Smooth muscle cell (in vitro differentiated cells): ENCODE results near the gene SBF2. TPM values are rescaled to one million over a fixed set of nuclear protein-coding genes. Genes with fewer than 3 reads are reported as not detected.
"Not testable (repeated sequence)": the region's sequence is repeated elsewhere in the genome, so short reads cannot be mapped to it uniquely, and the experiment has no call there.

Experiments used
- DNase-seq: peaks from one replicate; lab custom pipeline; 2025; ENCODE audit not compliant: unreplicated experiment; lab: John Stamatoyannopoulos, UW
- H2AFZ ChIP-seq: fragments of 200-600 bp; sonication (generic); 2 replicates; pipeline ENCODE4 v1.6.0; 2016; ENCODE audit warnings: antibody characterized with exemption, low read depth, mild to moderate bottlenecking
- H3F3A ChIP-seq: fragments of 200-600 bp; sonication (generic); 2 replicates; pipeline ENCODE4 v1.6.0; 2017; ENCODE audit warnings: antibody characterized with exemption, low read depth
- H3K27ac ChIP-seq: fragments of 200-600 bp; sonication (generic); 2 replicates; pipeline ENCODE4 v1.5.1; 2016; ENCODE audit warnings: low read depth, mild to moderate bottlenecking
- H3K27me3 ChIP-seq: fragments of 200-600 bp; sonication (generic); 2 replicates; pipeline ENCODE4 v1.6.1; 2016; ENCODE audit warnings: low read depth, mild to moderate bottlenecking
- H3K36me3 ChIP-seq: fragments of 200-600 bp; sonication (generic); 2 replicates; pipeline ENCODE4 v1.5.1; 2016; ENCODE audit warnings: low read depth
- H3K4me1 ChIP-seq: fragments of 200-600 bp; sonication (generic); 2 replicates; pipeline ENCODE4 v1.5.1; 2016; ENCODE audit warnings: low read depth
- H3K4me2 ChIP-seq: fragments of 200-600 bp; sonication (generic); 2 replicates; pipeline ENCODE4 v1.6.0; 2016; ENCODE audit warnings: mild to moderate bottlenecking
- H3K4me3 ChIP-seq: fragments of 200-600 bp; sonication (generic); 2 replicates; pipeline ENCODE4 v1.5.1; 2016; ENCODE audit warnings: mild to moderate bottlenecking
- H3K79me2 ChIP-seq: fragments of 200-600 bp; sonication (generic); 2 replicates; pipeline ENCODE4 v1.6.0; 2016; ENCODE audit warnings: low read depth, mild to moderate bottlenecking
- H3K9ac ChIP-seq: fragments of 200-600 bp; sonication (generic); 2 replicates; pipeline ENCODE4 v1.6.0; 2016; ENCODE audit warnings: low read depth
- H3K9me3 ChIP-seq: fragments of 200-600 bp; sonication (generic); replicated peaks from 2 replicates; pipeline ENCODE4 v1.5.1; 2016; ENCODE audit warnings: low read depth
- H4K20me1 ChIP-seq: fragments of 200-600 bp; sonication (generic); 2 replicates; pipeline ENCODE4 v1.6.0; 2016; ENCODE audit warnings: low read depth
- WGBS: methylation state at CpG from one replicate; pipeline ENCODE4 v1.1.7; 2016; ENCODE audit warnings: low lambda C conversion rate; 5-methylcytosine and 5-hydroxymethylcytosine counted together
- polyA plus RNA-seq: library from polyadenylated mRNA; unstranded; fragments of >200 nt; fragmentation: Nextera tagmentation; extraction: Ambion mirVana; gene quantifications from 2 replicates; pipeline ENCODE4 v1.2.1, GENCODE V29; 2016
- total RNA-seq: library from RNA; depleted of rRNA; stranded (reverse); fragments of >200 nt; gene quantifications from 2 replicates; pipeline ENCODE4 v1.2.3, GENCODE V29; 2014
- TF ChIP-seq, protein P1 (sequence below): fragments of 200-600 bp; sonication (generic); IDR thresholded peaks from 2 replicates; pipeline ENCODE4 v1.5.1; 2017; ENCODE audit warnings: borderline replicate concordance, mild to moderate bottlenecking, antibody characterized with exemption; ENCODE audit not compliant: insufficient read depth, poor library complexity, severe bottlenecking

Gene SBF2
- total and polyA plus RNA-seq, 2 experiments from 2014 or later, result 19.0 to 80.7 TPM

DNA sequence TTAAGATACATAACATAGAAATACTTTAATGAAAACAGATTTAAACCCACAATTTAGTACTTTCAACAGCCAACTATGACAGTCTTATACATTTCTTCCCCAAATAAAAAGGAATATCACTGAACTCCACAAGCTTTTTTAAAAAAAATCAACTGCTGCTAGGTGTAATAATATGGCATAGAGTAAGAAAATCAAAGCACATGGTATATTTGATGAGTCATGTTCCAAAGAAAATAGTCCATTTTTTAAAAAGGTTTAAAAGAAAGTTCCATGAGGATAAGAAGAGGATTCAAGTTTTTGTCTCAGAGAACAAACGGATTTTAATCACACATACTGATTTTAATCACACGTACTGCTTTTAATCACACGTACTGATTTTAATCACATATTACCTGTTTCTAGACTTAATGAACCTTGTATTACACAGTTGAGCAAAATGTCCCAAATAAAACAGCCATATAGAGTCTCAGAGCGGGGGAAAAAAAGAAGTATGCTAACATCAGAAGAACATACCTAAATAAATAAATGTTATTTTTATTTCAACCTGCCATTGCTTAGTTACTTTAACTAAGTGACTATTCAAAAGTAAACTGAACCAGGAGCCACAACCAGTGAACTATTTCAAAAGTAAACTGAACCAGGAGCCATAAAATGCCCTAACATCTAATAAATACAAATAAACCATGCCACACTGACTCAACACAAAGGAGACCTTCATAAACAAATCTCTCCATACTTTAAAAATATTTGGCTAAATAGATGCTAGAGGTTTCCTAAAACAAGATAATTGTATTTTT, 198.4 kb downstream of the SBF2 start:
- H3K4me1 ChIP-seq, result no peaks in the 10 kb centered on the region
- H3K79me2 ChIP-seq, result peaks cover 16% of the 10 kb centered on the region
- no peaks in the 10 kb centered on the region for H3K9me3 ChIP-seq
- TF ChIP-seq, protein P1, sequence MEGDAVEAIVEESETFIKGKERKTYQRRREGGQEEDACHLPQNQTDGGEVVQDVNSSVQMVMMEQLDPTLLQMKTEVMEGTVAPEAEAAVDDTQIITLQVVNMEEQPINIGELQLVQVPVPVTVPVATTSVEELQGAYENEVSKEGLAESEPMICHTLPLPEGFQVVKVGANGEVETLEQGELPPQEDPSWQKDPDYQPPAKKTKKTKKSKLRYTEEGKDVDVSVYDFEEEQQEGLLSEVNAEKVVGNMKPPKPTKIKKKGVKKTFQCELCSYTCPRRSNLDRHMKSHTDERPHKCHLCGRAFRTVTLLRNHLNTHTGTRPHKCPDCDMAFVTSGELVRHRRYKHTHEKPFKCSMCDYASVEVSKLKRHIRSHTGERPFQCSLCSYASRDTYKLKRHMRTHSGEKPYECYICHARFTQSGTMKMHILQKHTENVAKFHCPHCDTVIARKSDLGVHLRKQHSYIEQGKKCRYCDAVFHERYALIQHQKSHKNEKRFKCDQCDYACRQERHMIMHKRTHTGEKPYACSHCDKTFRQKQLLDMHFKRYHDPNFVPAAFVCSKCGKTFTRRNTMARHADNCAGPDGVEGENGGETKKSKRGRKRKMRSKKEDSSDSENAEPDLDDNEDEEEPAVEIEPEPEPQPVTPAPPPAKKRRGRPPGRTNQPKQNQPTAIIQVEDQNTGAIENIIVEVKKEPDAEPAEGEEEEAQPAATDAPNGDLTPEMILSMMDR, result no peak
- no peak overlapping the region for H2AFZ ChIP-seq
- H4K20me1 ChIP-seq, result peaks cover 41% of the 10 kb centered on the region
- peaks cover 8% of the 10 kb centered on the region for H3K36me3 ChIP-seq
- 95% methylated on average over 4 of the region's 4 CpGs for WGBS
- H3K4me3 ChIP-seq, result no peak overlapping the region
- DNase-seq, result no peak
- no peaks in the 10 kb centered on the region for H3F3A ChIP-seq
- no peak overlapping the region for H3K4me2 ChIP-seq
- no peak overlapping the region for H3K27ac ChIP-seq
- no peak overlapping the region for H3K9ac ChIP-seq
- no peaks in the 10 kb centered on the region for H3K27me3 ChIP-seq

DNA sequence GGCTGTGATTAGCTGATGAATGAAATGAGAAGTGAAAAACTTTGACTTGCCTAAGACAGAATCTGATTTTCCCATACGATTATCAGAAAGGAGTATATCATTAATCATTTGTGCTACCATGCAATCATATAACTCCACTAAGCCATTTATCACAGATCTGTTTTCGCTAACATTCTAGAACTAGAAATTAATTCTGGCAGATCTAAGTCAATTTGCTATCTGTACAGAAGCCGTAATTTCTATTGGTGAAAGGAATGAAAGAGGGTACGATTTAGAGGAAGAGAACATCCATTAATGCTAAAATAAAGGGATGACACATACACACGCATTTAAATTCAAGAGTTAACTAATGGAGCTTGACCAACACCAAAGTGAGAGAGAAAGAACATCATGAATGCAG, 201.6 kb downstream of the SBF2 start:
- Histone ChIP-seq H4K20me1 (peaks cover 41% of the 10 kb centered on the region), H3K4me3 (no peak overlapping the region), H3K9me3 (no peaks in the 10 kb centered on the region), H3F3A (no peaks in the 10 kb centered on the region), H3K79me2 (peaks cover 5% of the 10 kb centered on the region), H3K27ac (no peak overlapping the region), H3K27me3 (no peaks in the 10 kb centered on the region), H3K9ac (no peak overlapping the region), H3K36me3 (no peaks in the 10 kb centered on the region), H2AFZ (no peak overlapping the region), H3K4me2 (no peak overlapping the region), H3K4me1 (no peaks in the 10 kb centered on the region)
- TF ChIP-seq, protein P1, result no peak
- no peak for DNase-seq
- 91% methylated on average over 5 of the region's 5 CpGs for WGBS

DNA sequence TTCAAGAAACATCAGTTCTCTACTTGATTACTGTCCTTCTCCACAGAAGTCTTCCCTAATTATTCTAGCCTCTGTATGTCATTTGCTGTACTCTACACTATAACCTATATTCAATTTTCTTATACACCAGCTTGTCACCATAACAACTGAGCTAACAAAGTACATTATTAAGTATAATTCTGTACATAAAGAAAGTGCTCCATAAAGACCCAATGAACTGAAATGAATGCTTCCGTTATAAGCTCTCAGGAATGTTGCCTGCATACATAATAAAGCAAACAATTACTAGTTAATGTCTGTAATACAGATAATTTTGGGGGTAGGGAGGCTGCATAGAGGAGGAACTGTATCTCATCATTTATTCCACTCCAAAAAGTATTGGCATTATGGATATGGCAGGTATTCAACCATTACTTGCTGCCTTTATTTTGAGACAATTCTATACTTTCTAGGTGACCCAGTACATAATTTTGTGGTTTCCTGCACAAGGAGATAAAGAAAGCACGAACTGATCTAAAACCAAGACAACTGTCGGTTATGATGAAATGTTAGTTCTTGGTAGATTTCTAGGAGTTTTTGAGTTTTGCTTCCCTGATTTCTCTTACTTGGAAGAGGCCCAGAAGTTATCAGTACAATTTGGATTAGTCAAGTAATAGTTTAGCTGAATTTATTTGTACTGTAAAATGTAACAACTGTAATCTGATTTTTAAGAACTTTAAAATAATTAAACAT, 202.5 kb downstream of the SBF2 start:
- H3F3A ChIP-seq, result no peaks in the 10 kb centered on the region
- no peak overlapping the region for H3K4me3 ChIP-seq
- no peaks in the 10 kb centered on the region for H3K36me3 ChIP-seq
- TF ChIP-seq, protein P1, result no peak
- no peaks in the 10 kb centered on the region for H3K79me2 ChIP-seq
- no peak overlapping the region for H3K27ac ChIP-seq
- no peaks in the 10 kb centered on the region for H3K4me1 ChIP-seq
- DNase-seq, result no peak
- H3K9ac ChIP-seq, result no peak overlapping the region
- H3K4me2 ChIP-seq, result no peak overlapping the region
- 86% methylated on average over 3 of the region's 3 CpGs for WGBS
- H3K9me3 ChIP-seq, result no peaks in the 10 kb centered on the region
- H4K20me1 ChIP-seq, result peaks cover 34% of the 10 kb centered on the region
- H3K27me3 ChIP-seq, result no peaks in the 10 kb centered on the region
- no peak overlapping the region for H2AFZ ChIP-seq

DNA sequence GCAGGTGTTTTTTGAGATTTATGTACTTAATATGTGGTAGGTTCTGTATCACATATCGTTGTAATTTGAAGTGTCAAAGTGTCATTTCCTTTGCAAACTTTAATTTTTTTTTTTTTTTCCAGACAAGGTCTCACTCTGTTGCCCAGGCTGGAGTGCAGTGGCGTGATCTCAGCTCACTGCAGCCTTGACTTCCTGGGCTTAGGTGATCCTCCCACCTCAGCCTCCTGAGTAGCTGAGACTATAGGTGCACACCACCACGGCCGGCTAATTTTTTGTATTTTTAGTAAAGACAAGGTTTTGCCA, 206.1 kb downstream of the SBF2 start:
- Histone ChIP-seq H4K20me1 (peaks cover 16% of the 10 kb centered on the region), H3K79me2 (peaks cover 11% of the 10 kb centered on the region)
- WGBS, result 84% methylated on average over 4 of the region's 4 CpGs
- not testable (repeated sequence) for H3K27me3 ChIP-seq, H3K36me3 ChIP-seq, H3K9ac ChIP-seq, H3K27ac ChIP-seq, H2AFZ ChIP-seq, DNase-seq, H3F3A ChIP-seq, H3K4me2 ChIP-seq, H3K4me1 ChIP-seq, H3K4me3 ChIP-seq, H3K9me3 ChIP-seq
